ENCODE results near the gene EIF2AK2. TPM values are rescaled to one million over a fixed set of nuclear protein-coding genes. Genes with fewer than 3 reads are reported as not detected.

EIF2AK2 gene
- total RNA-seq, 1 experiment from 2014 or later = 29.4 TPM

- Histone ChIP-seq H3K4me1 (replicated peaks) (no peaks in the 10 kb centered on the region), H3K36me3 (peaks cover 22% of the 10 kb centered on the region), H3K9me3 (replicated peaks) (no peaks in the 10 kb centered on the region), H3K27me3 (replicated peaks) (no peaks in the 10 kb centered on the region), H3K4me3 (no peak overlapping the region), H3K27ac (no peak overlapping the region)
- DNase-seq (ENCODE audit: low read depth in 1 of 2, low spot score in 2 of 2) = no peak
Observed at GRCh38 chr2:37061776-37062175, 95.0 kb downstream of the EIF2AK2 start.

DNA sequence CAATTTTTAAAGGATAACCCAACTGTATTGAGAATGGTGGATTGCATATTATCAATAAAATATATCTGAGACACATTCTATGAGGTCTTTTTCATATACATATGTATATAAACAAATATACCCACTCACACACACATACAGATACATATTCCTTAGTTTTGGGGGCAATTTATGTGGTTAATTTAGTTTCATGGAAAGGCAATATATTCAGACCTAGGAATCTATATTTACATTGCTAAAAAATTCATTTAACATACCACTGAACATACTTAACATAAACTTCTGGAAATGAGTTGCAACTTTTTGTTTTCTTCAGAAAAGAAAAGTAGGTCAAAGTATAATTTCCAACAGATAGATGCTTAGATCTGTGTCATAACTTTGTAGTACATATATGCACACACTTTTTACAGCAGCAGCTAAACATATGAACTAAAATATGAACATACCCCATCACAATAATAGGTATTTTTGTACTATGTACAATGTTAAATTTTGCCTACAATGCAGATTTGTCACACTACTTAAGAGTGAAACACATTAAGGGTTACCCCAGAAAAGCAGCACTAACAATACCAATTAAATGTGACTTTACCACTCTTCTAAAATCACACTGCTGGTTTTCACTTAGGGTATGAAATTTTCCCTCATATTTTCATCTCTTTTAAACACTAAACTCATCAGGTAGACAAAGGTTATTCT, 95.6 kb downstream of the EIF2AK2 start:
- H3K4me1 ChIP-seq (replicated peaks) = no peaks in the 10 kb centered on the region
- no peak overlapping the region for H3K27ac ChIP-seq
- H3K4me3 ChIP-seq = no peak overlapping the region
- peaks cover 25% of the 10 kb centered on the region for H3K36me3 ChIP-seq
- DNase-seq (ENCODE audit: low read depth in 1 of 2, low spot score in 2 of 2) = no peak
- H3K9me3 ChIP-seq (replicated peaks) = no peaks in the 10 kb centered on the region
- no peaks in the 10 kb centered on the region for H3K27me3 ChIP-seq (replicated peaks)

- no peaks in the 10 kb centered on the region for H3K9me3 ChIP-seq (replicated peaks)
- no peaks in the 10 kb centered on the region for H3K4me1 ChIP-seq (replicated peaks)
- no peak overlapping the region for H3K27ac ChIP-seq
- H3K36me3 ChIP-seq = peaks cover 26% of the 10 kb centered on the region
- no peak overlapping the region for H3K4me3 ChIP-seq
- H3K27me3 ChIP-seq (replicated peaks) = no peaks in the 10 kb centered on the region
- DNase-seq (ENCODE audit: low read depth in 1 of 2, low spot score in 2 of 2) = no peak
Observed at GRCh38 chr2:37060446-37060845, 96.3 kb downstream of the EIF2AK2 start.

- Histone ChIP-seq H3K27ac (no peak overlapping the region), H3K36me3 (peaks cover 28% of the 10 kb centered on the region), H3K9me3 (replicated peaks) (no peaks in the 10 kb centered on the region), H3K4me3 (no peak overlapping the region), H3K27me3 (replicated peaks) (no peaks in the 10 kb centered on the region), H3K4me1 (replicated peaks) (no peaks in the 10 kb centered on the region)
- DNase-seq (ENCODE audit: low read depth in 1 of 2, low spot score in 2 of 2) = no peak
Observed at GRCh38 chr2:37059841-37060240, 96.9 kb downstream of the EIF2AK2 start.

DNA sequence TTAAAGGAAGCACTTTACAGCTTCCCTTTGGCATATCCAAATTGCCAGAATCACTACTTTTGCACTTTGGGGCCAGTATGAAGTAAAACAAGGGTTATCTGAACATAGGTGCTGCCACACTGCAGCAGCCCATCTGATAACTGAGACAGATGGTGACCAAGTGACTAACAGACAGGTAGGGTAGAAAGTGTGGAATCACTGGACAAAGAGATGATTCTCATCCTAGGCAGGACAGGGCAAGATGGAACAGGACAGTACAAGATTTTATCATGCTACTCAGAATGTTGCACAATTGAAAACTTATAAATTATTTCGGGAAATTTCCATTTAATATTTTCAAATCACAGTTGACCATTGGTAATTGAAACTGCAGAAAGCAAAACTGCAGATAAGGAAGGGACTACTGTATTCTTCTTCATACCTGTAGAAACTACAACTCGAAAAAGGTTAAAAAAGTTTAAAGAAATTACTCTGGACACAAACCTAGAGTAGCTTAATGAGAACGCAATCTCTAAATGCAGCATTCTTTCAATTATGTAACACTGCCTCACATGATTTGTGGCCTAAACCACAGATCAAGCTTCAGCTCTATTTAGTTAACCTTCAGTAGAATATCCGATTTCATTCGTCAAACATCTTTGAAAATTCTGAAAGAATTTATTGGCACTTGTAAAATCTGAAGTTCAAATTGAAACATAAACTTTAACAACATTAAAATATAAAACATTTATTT, 104.0 kb downstream of the EIF2AK2 start:
- Histone ChIP-seq H3K27ac (no peak overlapping the region), H3K4me3 (no peak overlapping the region), H3K4me1 (replicated peaks) (no peaks in the 10 kb centered on the region), H3K36me3 (peaks cover 38% of the 10 kb centered on the region), H3K9me3 (replicated peaks) (no peaks in the 10 kb centered on the region), H3K27me3 (replicated peaks) (no peaks in the 10 kb centered on the region)
- no peak for DNase-seq (ENCODE audit: low read depth in 1 of 2, low spot score in 2 of 2)

Other genes starting within 250 kb of the EIF2AK2 start
- 11.2 and 18.8 TPM in 2 replicates for gene STRN, start 190.4 kb downstream of the EIF2AK2 start, total RNA-seq (2014; rRNA removed; shearing (Covaris generic))
- gene HEATR5B, start 72.6 kb downstream of the EIF2AK2 start, total RNA-seq (2014; rRNA removed; shearing (Covaris generic)) = 7.1 and 14.6 TPM in 2 replicates
- 15.5 and 24.2 TPM in 2 replicates for gene GPATCH11, start 72.5 kb downstream of the EIF2AK2 start, total RNA-seq (2014; rRNA removed; shearing (Covaris generic))
- 0.63 TPM in 1 of 2 replicates, not detected in the other for gene SULT6B1, start 31.7 kb upstream of the EIF2AK2 start, total RNA-seq (2014; rRNA removed; shearing (Covaris generic))
- gene CEBPZOS, start 39.5 kb upstream of the EIF2AK2 start, total RNA-seq (2014; rRNA removed; shearing (Covaris generic)) = 30.8 and 32.6 TPM in 2 replicates
- 61.4 and 75.9 TPM in 2 replicates for gene CEBPZ, start 74.6 kb upstream of the EIF2AK2 start, total RNA-seq (2014; rRNA removed; shearing (Covaris generic))
- gene NDUFAF7, start 74.7 kb upstream of the EIF2AK2 start, total RNA-seq (2014; rRNA removed; shearing (Covaris generic)) = 9.8 and 16.6 TPM in 2 replicates
- 77.3 and 78.9 TPM in 2 replicates for gene PRKD3, start 167.9 kb upstream of the EIF2AK2 start, total RNA-seq (2014; rRNA removed; shearing (Covaris generic))
- 7.1 and 10.8 TPM in 2 replicates for gene QPCT, start 187.7 kb upstream of the EIF2AK2 start, total RNA-seq (2014; rRNA removed; shearing (Covaris generic))